Measurements from ENCODE around the gene NPTXR. TPM values are rescaled to one million over a fixed set of nuclear protein-coding genes. Genes with fewer than 3 reads are reported as not detected.

NPTXR gene
- total and polyA plus RNA-seq, 8 donors, result 4.5 to 13.3 (median 9.2) TPM

DNA sequence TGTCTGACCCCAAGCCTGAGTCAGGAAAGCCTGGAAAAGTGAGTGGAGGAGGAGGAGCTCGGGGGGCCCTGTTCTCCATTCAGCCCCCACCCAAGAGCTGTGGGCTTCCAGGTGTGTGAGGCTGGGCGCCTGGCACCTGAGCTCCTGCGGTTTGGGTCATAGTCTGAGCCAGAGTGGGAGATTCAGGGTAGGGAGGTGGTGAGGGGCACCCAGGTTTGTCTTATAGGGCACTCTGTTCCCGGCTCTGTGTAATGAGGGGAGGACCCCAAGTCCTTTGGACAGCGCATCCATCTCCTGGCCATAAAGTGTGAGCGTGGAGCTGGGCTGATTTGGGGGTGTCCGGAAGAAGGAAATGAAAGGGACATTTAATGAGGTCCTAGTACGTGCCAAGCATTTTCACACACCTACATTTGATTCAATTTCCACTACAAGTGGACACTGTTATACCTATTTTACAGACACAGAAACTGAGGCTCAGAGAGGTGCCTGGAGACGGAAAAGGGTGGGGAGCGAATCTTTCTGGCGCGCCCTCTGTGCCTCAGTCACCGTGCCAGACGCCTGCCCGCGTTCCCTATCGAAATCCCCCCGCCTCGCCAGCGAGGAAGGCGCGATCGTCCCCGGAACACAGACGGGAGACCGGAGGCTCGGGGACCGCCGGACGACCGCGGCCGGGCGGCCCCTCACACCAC is 1.2 kb downstream of the NPTXR start:
- Histone ChIP-seq H3K4me1 (peaks cover 0 to 16% of the 10 kb centered on the region in 2 donors), H3K27ac (no peak overlapping the region), H3K4me3 (peak overlapping the region; percentile 22 to 42), H3K36me3 (no peaks in the 10 kb centered on the region), H3K9me3 (no peaks in the 10 kb centered on the region), H3K27me3 (peaks cover 16 to 81% of the 10 kb centered on the region in 2 donors)
- intact Hi-C loops (cut with DNase I), result no loop called here
- ATAC-seq (no peak), DNase-seq (peak in 1 of 4 donors; percentile 33)
- TF ChIP-seq CTCF (IDR thresholded peaks at IDR 0.05), result no peak

DNA sequence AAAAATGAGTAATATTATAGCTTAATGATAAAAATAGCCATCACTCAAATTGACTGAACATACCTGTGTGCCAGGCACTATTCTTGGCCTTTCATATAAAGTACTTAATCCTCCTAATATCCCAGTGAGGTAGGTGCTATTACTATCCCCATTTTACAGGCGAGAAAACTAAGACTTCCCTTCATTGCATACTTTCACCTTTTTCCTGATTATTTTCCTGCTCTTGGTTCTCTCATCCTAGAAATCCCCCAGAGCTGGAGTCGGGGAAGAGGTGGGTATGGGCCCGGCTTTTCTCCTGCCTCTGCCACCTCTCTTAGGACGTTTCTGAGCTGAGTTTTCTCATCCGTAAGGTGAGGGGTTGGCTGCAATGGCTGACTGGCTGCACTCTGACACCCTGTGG is 2.2 kb downstream of the NPTXR start:
- peaks cover 16 to 84% of the 10 kb centered on the region in 2 donors for H3K27me3 ChIP-seq
- intact Hi-C loops (cut with DNase I), result no loop called here
- no peak for ATAC-seq

GRCh38 chr22:38841211-38841610 is 2.6 kb downstream of the NPTXR start:
- Histone ChIP-seq H3K9me3 (no peaks in the 10 kb centered on the region), H3K36me3 (no peaks in the 10 kb centered on the region), H3K27ac (no peak overlapping the region), H3K4me3 (no peak overlapping the region), H3K27me3 (peaks cover 16 to 85% of the 10 kb centered on the region in 2 donors), H3K4me1 (peaks cover 0 to 16% of the 10 kb centered on the region in 2 donors)
- no peak for TF ChIP-seq CTCF (IDR thresholded peaks at IDR 0.05)
- intact Hi-C loops (cut with DNase I), result no loop called here
- ATAC-seq (no peak), DNase-seq (peak in 1 of 4 donors; percentile 43)

More for the DNA sequence above, 2.2 kb downstream of the NPTXR start:
- H3K9me3 ChIP-seq, result no peaks in the 10 kb centered on the region
- peaks cover 0 to 16% of the 10 kb centered on the region in 2 donors for H3K4me1 ChIP-seq
- H3K4me3 ChIP-seq, result no peak overlapping the region
- no peak overlapping the region for H3K27ac ChIP-seq
- TF ChIP-seq CTCF (IDR thresholded peaks at IDR 0.05), result no peak
- no peaks in the 10 kb centered on the region for H3K36me3 ChIP-seq
- no peak for DNase-seq

- no peak for ATAC-seq
These were observed 3.7 kb downstream of the NPTXR start for GRCh38 chr22:38840129-38840528.

More at GRCh38 chr22:38840129-38840528, 3.7 kb downstream of the NPTXR start:
- H3K4me1 ChIP-seq, result peaks cover 0 to 16% of the 10 kb centered on the region in 2 donors
- no peak overlapping the region for H3K4me3 ChIP-seq
- no peak overlapping the region for H3K27ac ChIP-seq
- no peak for TF ChIP-seq CTCF (IDR thresholded peaks at IDR 0.05)
- no peaks in the 10 kb centered on the region for H3K36me3 ChIP-seq
- peak in 1 of 4 donors; percentile 14 for DNase-seq
- H3K9me3 ChIP-seq, result no peaks in the 10 kb centered on the region
- H3K27me3 ChIP-seq, result peaks cover 16 to 83% of the 10 kb centered on the region in 2 donors
- intact Hi-C loops (cut with DNase I), result no loop called here

Data from left lung (tissue), 10 donors.